WTC11 (cell line): Measurements from ENCODE around the gene AGPAT3. TPM values are rescaled to one million over a fixed set of nuclear protein-coding genes. Genes with fewer than 3 reads are reported as not detected.
"Not testable (repeated sequence)": the region's sequence is repeated elsewhere in the genome, so short reads cannot be mapped to it uniquely, and the experiment has no call there.

Source experiments
- ATAC-seq: fragments of 200-7000 bp; cut with Tn5 transposase; 2 replicates; pipeline ENCODE4 v1.10.0; 2021; ENCODE audit warnings: mild to moderate bottlenecking, moderate library complexity
- CTCF ChIA-PET: fragments of 300-600 bp; sonication (Branson Sonifier 250); formaldehyde crosslinking; loops from one replicate; lab custom pipeline; 2021; ENCODE audit warnings: antibody characterized with exemption; lab: Charles Lee
- POLR2A ChIA-PET: fragments of 350-600 bp; sonication (Branson Sonifier 250); formaldehyde crosslinking; loops from one replicate; lab custom pipeline; 2021; ENCODE audit warnings: antibody characterized with exemption; lab: Charles Lee
- DNase-seq: peaks from one replicate; pipeline ENCODE4 v3.0.0; 2021; ENCODE audit warnings: low spot score
- H3K27ac Mint-ChIP-seq: 2 replicates; pipeline ENCODE4 v1.8.0; 2021; ENCODE audit warnings: mixed read lengths
- H3K27me3 Mint-ChIP-seq: 2 replicates; pipeline ENCODE4 v1.8.0; 2021; ENCODE audit warnings: low read depth, mild to moderate bottlenecking, moderate library complexity, mixed read lengths
- H3K36me3 Mint-ChIP-seq: 2 replicates; pipeline ENCODE4 v1.8.0; 2021; ENCODE audit warnings: mixed read lengths
- H3K4me1 Mint-ChIP-seq: 2 replicates; pipeline ENCODE4 v1.8.0; 2022; ENCODE audit warnings: mixed read lengths
- H3K4me3 Mint-ChIP-seq: 2 replicates; pipeline ENCODE4 v1.8.0; 2021; ENCODE audit warnings: mild to moderate bottlenecking, moderate library complexity, mixed read lengths
- H3K9me3 Mint-ChIP-seq: 2 replicates; pipeline ENCODE4 v1.8.0; 2021; ENCODE audit warnings: mixed read lengths
- EMX1 ChIP-seq: fragments of 250-450 bp; sonication (Bioruptor Pico); IDR thresholded peaks from 2 replicates; pipeline ENCODE4 v1.8.0; 2021; ENCODE audit warnings: mild to moderate bottlenecking
- NFE2L1 ChIP-seq: sonication (generic); formaldehyde crosslinking; IDR thresholded peaks from 2 replicates; pipeline ENCODE4 v1.8.1; 2023; ENCODE audit warnings: missing genetic modification reagents
- SOX15 ChIP-seq: fragments of 250-450 bp; sonication (Bioruptor Pico); IDR thresholded peaks from 2 replicates; pipeline ENCODE4 v1.9.0; 2021; ENCODE audit warnings: mild to moderate bottlenecking
- ZNF121 ChIP-seq: sonication (generic); formaldehyde crosslinking; IDR thresholded peaks from 2 replicates; pipeline ENCODE4 v1.8.0; 2023; ENCODE audit warnings: missing genetic modification reagents
- ZNF219 ChIP-seq: sonication (generic); formaldehyde crosslinking; IDR thresholded peaks from 2 replicates; pipeline ENCODE4 v1.8.0; 2023; ENCODE audit warnings: missing genetic modification reagents, mild to moderate bottlenecking, borderline replicate concordance
- ZNF396 ChIP-seq: fragments of 250-450 bp; sonication (Bioruptor Pico); IDR thresholded peaks from 2 replicates; pipeline ENCODE4 v1.8.0; 2021; ENCODE audit warnings: mild to moderate bottlenecking, moderate library complexity, borderline replicate concordance
- total RNA-seq: library from RNA; stranded (reverse); gene quantifications from 3 replicates; pipeline ENCODE4 v1.2.3, GENCODE V29; 2021
- TF ChIP-seq, protein P1 (sequence below): sonication (generic); formaldehyde crosslinking; IDR thresholded peaks from 2 replicates; pipeline ENCODE4 v1.8.0; 2023; ENCODE audit warnings: mild to moderate bottlenecking, missing genetic modification reagents
- TF ChIP-seq, protein P2 (sequence below): fragments of 250-450 bp; sonication (Bioruptor Pico); IDR thresholded peaks from 2 replicates; pipeline ENCODE4 v1.8.0; 2021; ENCODE audit warnings: mild to moderate bottlenecking
- TF ChIP-seq, protein P3 (sequence below): sonication (generic); formaldehyde crosslinking; IDR thresholded peaks from 2 replicates; pipeline ENCODE4 v1.8.0; 2022; ENCODE audit warnings: missing genetic modification reagents
- TF ChIP-seq, protein P4 (sequence below): fragments of 250-450 bp; sonication (Bioruptor Pico); IDR thresholded peaks from 2 replicates; pipeline ENCODE4 v1.9.0; 2021; ENCODE audit warnings: moderate library complexity, mild to moderate bottlenecking, inconsistent platforms, borderline replicate concordance
- TF ChIP-seq, protein P5 (sequence below): sonication (generic); formaldehyde crosslinking; IDR thresholded peaks from 2 replicates; pipeline ENCODE4 v1.8.1; 2022; ENCODE audit warnings: missing genetic modification reagents, borderline replicate concordance

Gene AGPAT3
- total RNA-seq, 1 experiment from 2014 or later = 5.6 TPM

GRCh38 chr21:43895196-43895595, 30.2 kb downstream of the AGPAT3 start:
- Mint-ChIP-seq H3K4me1 (0 out of 2 replicates have a peak, but pooled peaks cover under 1% of the 10 kb centered on the region), H3K36me3 (peaks cover 20% of the 10 kb centered on the region), H3K27me3 (peaks cover 10% of the 10 kb centered on the region; the same call in 1 of the 2 replicates), H3K9me3 (peaks cover 31% of the 10 kb centered on the region), H3K27ac (no peak overlapping the region), H3K4me3 (no peak overlapping the region)
- ATAC-seq (no peak), DNase-seq (no peak)
- CTCF ChIA-PET = no interaction called here
- POLR2A ChIA-PET = interaction anchor here (0.6 kb wide), 1 partner anchor 29 kb away, joined by 5 read pairs; no protein-coding TSS in a partner anchor
- TF ChIP-seq, protein P1, sequence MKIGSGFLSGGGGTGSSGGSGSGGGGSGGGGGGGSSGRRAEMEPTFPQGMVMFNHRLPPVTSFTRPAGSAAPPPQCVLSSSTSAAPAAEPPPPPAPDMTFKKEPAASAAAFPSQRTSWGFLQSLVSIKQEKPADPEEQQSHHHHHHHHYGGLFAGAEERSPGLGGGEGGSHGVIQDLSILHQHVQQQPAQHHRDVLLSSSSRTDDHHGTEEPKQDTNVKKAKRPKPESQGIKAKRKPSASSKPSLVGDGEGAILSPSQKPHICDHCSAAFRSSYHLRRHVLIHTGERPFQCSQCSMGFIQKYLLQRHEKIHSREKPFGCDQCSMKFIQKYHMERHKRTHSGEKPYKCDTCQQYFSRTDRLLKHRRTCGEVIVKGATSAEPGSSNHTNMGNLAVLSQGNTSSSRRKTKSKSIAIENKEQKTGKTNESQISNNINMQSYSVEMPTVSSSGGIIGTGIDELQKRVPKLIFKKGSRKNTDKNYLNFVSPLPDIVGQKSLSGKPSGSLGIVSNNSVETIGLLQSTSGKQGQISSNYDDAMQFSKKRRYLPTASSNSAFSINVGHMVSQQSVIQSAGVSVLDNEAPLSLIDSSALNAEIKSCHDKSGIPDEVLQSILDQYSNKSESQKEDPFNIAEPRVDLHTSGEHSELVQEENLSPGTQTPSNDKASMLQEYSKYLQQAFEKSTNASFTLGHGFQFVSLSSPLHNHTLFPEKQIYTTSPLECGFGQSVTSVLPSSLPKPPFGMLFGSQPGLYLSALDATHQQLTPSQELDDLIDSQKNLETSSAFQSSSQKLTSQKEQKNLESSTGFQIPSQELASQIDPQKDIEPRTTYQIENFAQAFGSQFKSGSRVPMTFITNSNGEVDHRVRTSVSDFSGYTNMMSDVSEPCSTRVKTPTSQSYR (CRISPR knock-in tag) = no peak
- TF ChIP-seq, protein P2, sequence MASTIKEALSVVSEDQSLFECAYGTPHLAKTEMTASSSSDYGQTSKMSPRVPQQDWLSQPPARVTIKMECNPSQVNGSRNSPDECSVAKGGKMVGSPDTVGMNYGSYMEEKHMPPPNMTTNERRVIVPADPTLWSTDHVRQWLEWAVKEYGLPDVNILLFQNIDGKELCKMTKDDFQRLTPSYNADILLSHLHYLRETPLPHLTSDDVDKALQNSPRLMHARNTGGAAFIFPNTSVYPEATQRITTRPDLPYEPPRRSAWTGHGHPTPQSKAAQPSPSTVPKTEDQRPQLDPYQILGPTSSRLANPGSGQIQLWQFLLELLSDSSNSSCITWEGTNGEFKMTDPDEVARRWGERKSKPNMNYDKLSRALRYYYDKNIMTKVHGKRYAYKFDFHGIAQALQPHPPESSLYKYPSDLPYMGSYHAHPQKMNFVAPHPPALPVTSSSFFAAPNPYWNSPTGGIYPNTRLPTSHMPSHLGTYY (CRISPR knock-in tag) = no peak
- no peak for TF ChIP-seq NFE2L1 (CRISPR knock-in tag)
- TF ChIP-seq ZNF219 (CRISPR knock-in tag) = no peak
- no peak for TF ChIP-seq EMX1 (CRISPR knock-in tag)
- TF ChIP-seq ZNF121 = no peak
- TF ChIP-seq SOX15 (CRISPR knock-in tag) = no peak
- TF ChIP-seq, protein P3, sequence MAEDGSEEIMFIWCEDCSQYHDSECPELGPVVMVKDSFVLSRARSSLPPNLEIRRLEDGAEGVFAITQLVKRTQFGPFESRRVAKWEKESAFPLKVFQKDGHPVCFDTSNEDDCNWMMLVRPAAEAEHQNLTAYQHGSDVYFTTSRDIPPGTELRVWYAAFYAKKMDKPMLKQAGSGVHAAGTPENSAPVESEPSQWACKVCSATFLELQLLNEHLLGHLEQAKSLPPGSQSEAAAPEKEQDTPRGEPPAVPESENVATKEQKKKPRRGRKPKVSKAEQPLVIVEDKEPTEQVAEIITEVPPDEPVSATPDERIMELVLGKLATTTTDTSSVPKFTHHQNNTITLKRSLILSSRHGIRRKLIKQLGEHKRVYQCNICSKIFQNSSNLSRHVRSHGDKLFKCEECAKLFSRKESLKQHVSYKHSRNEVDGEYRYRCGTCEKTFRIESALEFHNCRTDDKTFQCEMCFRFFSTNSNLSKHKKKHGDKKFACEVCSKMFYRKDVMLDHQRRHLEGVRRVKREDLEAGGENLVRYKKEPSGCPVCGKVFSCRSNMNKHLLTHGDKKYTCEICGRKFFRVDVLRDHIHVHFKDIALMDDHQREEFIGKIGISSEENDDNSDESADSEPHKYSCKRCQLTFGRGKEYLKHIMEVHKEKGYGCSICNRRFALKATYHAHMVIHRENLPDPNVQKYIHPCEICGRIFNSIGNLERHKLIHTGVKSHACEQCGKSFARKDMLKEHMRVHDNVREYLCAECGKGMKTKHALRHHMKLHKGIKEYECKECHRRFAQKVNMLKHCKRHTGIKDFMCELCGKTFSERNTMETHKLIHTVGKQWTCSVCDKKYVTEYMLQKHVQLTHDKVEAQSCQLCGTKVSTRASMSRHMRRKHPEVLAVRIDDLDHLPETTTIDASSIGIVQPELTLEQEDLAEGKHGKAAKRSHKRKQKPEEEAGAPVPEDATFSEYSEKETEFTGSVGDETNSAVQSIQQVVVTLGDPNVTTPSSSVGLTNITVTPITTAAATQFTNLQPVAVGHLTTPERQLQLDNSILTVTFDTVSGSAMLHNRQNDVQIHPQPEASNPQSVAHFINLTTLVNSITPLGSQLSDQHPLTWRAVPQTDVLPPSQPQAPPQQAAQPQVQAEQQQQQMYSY (CRISPR knock-in tag) = no peak
- TF ChIP-seq ZNF396 (CRISPR knock-in tag) = no peak
- TF ChIP-seq, protein P4, sequence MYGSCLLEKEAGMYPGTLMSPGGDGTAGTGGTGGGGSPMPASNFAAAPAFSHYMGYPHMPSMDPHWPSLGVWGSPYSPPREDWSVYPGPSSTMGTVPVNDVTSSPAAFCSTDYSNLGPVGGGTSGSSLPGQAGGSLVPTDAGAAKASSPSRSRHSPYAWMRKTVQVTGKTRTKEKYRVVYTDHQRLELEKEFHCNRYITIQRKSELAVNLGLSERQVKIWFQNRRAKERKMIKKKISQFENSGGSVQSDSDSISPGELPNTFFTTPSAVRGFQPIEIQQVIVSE = no peak

- H3K4me1 Mint-ChIP-seq, H3K4me3 Mint-ChIP-seq, CTCF ChIA-PET, DNase-seq, POLR2A ChIA-PET, H3K27ac Mint-ChIP-seq, ATAC-seq: not testable (repeated sequence)
- H3K9me3 Mint-ChIP-seq = peaks cover 29% of the 10 kb centered on the region
- H3K27me3 Mint-ChIP-seq = peaks cover 10% of the 10 kb centered on the region; the same call in 1 of the 2 replicates
- H3K36me3 Mint-ChIP-seq = peaks cover 17% of the 10 kb centered on the region
Measured at GRCh38 chr21:43896696-43897299, 31.8 kb downstream of the AGPAT3 start.

DNA sequence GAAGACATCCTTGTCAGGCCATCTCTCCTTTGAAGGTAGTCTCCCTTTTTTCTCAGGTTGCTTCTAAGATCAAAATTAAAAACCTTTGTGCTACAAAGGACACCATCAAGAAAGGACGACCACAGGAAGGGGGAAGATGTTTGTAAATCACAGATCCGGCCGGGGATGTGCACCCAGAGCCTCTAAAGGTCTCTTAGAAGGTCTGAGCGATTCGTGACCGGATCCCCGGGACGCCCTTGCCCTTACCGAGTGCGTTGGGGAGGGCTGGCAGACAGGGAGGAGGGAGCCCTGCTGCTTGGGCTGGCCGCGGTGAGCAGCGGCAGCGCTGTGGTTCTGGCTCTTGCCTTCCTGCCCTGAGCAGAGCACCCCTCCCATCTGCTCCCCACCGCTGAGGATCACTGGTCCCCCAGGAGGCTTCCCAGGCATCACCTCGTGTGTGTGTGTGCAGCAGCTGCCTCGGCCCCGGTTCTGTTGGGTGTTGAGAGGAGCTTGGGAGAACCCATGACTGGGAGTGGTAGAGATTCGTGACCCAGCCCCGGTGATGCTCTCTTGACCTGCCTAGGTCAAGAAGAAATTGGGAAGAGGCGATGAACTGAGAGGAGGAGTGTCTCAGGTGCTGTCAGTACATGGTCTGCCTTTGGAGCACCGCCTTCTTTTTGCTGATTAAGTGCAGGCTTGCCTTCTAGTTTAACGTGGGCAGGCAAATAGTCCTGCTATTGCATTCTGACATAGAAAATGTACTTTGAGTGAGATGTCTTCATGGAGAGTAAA, 34.5 kb downstream of the AGPAT3 start:
- no peak for DNase-seq
- peaks cover 25% of the 10 kb centered on the region for H3K9me3 Mint-ChIP-seq
- H3K4me1 Mint-ChIP-seq = peaks cover 3% of the 10 kb centered on the region; the same call in 1 of the 2 replicates
- ChIA-PET POLR2A (no interaction called here), CTCF (no interaction called here)
- H3K4me3 Mint-ChIP-seq = no peak overlapping the region
- TF ChIP-seq, protein P5, sequence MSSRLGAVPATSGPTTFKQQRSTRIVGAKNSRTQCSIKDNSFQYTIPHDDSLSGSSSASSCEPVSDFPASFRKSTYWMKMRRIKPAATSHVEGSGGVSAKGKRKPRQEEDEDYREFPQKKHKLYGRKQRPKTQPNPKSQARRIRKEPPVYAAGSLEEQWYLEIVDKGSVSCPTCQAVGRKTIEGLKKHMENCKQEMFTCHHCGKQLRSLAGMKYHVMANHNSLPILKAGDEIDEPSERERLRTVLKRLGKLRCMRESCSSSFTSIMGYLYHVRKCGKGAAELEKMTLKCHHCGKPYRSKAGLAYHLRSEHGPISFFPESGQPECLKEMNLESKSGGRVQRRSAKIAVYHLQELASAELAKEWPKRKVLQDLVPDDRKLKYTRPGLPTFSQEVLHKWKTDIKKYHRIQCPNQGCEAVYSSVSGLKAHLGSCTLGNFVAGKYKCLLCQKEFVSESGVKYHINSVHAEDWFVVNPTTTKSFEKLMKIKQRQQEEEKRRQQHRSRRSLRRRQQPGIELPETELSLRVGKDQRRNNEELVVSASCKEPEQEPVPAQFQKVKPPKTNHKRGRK = no peak
- TF ChIP-seq, all 79 proteins: peak for 0
- Mint-ChIP-seq H3K27ac (no peak overlapping the region), H3K27me3 (peaks cover 10% of the 10 kb centered on the region; the same call in 1 of the 2 replicates), H3K36me3 (peaks cover 16% of the 10 kb centered on the region)
- no peak for ATAC-seq
